ENCODE results near the gene TTC29. TPM values are rescaled to one million over a fixed set of nuclear protein-coding genes. Genes with fewer than 3 reads are reported as not detected.
"Not testable (repeated sequence)": the region's sequence is repeated elsewhere in the genome, so short reads cannot be mapped to it uniquely, and the experiment has no call there.

The TTC29 gene
- total RNA-seq, 1 experiment from 2014 or later, result 0.11 TPM

- peak; percentile 2 for DNase-seq (ENCODE audit: low read depth)
Observed at GRCh38 chr4:146857298-146857697, 88.4 kb downstream of the TTC29 start.

GRCh38 chr4:146855761-146856160 is 89.9 kb downstream of the TTC29 start:
- no peak for DNase-seq (ENCODE audit: low read depth)

DNA sequence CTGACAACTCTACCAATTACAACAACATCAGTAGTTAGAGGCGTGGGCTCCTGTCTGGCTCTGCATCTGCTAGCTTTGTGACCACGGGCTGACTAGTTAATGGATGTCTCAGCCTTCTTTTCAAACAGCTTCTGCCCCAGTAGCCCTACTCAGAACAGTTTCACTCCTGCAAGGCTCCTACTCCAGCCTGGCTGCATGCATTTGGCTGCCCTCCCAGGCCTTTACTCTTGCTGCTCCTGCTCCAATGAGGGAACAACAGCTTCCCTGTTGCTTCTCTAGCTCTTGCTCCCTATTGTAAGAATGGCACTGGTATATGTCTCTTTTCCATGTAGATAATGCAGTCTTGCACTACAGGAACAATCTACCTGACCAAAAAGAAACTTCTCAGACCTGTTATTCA is 93.3 kb downstream of the TTC29 start:
- no peak for DNase-seq (ENCODE audit: low read depth)

GRCh38 chr4:146847345-146847744 is 98.3 kb downstream of the TTC29 start:
- no peak for DNase-seq (ENCODE audit: low read depth)

GRCh38 chr4:146846882-146847281 is 98.8 kb downstream of the TTC29 start:
- no peak for DNase-seq (ENCODE audit: low read depth)

- DNase-seq (ENCODE audit: low read depth), result no peak
Observed at GRCh38 chr4:146844761-146845160, 100.9 kb downstream of the TTC29 start.

- no peak for DNase-seq (ENCODE audit: low read depth)
Observed at GRCh38 chr4:146842876-146843275, 102.8 kb downstream of the TTC29 start.

DNA sequence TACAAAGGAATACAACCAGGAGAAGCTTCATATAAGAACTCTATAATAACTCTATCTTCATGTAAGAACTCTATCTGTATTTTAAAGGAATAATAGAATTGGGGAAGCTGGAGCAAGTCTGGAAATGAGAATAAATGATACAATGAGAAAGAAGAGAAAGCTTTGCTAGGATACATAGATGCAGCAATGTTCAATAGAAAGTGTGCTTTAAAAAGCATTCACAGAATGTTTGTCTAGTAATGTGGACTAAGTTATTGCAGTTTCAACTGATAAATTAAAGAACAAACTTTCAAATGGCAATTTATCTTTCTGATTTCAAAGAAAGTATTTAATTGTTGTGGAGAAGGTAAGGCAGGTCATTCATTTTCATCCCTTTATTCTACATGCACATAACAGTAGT is 104.9 kb downstream of the TTC29 start:
- no peak for DNase-seq (ENCODE audit: low read depth)

- no peak for DNase-seq (ENCODE audit: low read depth)
Observed at GRCh38 chr4:146835096-146835495, 110.6 kb downstream of the TTC29 start.

- DNase-seq (ENCODE audit: low read depth), result no peak
Observed at GRCh38 chr4:146834263-146835034, 111.2 kb downstream of the TTC29 start.

DNA sequence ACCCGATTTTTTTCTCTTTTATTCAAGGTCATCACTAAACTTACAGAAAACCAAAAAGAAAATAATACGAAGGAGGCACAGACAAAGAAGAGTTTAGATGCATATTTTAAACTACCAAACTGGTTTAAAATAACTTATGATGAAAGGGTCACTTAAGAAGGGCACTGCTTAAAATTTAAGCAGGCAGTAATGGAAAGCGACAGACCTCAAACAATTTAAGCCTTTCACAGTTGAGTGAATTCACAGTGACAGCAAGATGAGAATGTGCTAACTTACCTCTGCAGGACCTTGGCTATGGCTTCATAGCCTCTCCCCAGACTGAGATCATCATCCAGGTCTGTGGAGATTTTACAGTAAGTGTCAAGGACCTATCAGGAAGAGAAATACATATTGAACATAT is 112.1 kb downstream of the TTC29 start:
- no peak for DNase-seq (ENCODE audit: low read depth)

DNA sequence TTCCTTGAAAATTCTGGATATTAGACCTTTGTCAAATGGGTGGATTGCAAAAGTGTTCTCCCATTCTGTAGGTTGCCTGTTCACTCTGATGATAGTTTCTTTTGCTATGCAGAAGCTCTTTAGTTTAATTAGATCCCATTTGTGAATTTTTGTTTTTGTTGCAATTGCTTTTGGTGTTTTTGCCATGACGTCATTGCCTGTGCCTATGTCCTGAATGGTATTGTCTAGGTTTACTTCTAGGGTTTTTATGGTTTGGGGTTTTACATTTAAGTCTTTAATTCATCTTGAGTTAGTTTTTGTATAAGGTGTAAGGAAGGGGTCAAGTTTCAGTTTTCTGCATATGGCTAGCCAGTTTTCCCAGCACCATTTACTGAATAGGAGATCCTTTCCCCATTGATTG is 122.7 kb downstream of the TTC29 start:
- DNase-seq (ENCODE audit: low read depth), result not testable (repeated sequence)

DNA sequence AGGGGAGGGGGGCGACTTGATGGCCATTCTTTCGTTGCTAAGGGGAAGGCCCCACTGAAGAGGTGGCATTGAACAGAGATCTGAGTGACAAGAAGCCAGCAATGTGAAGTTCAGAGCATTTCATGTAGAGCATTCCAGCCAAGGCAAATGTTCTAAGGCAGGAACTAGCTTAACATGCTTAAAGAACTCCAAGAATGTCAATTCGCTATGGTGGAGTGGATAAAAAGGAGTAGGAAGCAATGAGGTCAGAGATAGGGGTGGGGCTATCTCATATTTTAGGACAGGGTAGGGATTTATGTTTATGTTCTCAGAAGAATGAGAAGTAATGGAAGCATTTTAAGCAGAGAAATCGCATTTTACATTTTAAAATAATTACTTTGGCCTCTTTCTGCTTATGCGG is 130.9 kb downstream of the TTC29 start:
- DNase-seq (ENCODE audit: low read depth), result peak; percentile 1

DNA sequence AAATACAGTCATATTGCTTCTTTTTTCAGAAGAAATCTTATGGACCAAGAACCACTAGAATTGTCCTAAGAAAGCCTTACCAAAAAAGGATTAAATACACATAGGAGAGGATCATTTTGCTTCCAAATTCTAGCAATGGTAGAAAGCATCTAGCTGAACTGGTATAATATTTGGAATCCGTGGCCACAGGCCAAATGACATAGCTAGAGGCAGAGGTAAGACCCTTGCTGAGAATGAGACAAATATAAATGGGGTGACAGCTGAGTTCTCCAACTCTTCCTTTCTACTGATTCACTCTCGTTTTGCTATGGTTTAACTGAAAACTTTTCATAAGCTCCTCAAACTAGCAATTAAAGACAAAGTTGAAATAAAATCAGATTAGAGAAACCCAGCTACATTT is 150.0 kb downstream of the TTC29 start:
- DNase-seq (ENCODE audit: low read depth), result no peak

DNA sequence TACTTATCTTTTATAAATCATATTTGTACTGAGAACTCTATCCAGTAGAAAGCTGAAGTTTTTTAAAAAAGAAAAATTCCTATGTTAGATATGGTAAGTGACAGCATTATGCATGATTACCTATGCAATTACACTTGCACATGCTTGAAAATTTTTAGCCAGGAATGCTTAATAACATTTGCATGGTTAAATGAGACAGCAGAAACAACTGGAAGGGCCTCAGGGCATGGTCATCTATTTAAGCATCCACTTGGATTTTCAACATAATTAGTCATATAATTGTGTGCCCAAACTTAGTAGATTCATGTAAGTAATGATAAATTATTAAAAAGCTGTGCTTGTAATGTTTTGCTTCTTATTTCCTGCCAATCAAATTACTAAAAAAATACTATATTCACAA is 151.9 kb downstream of the TTC29 start:
- no peak for DNase-seq (ENCODE audit: low read depth)

- no peak for DNase-seq (ENCODE audit: low read depth)
Observed at GRCh38 chr4:146791439-146791838, 154.2 kb downstream of the TTC29 start.

DNA sequence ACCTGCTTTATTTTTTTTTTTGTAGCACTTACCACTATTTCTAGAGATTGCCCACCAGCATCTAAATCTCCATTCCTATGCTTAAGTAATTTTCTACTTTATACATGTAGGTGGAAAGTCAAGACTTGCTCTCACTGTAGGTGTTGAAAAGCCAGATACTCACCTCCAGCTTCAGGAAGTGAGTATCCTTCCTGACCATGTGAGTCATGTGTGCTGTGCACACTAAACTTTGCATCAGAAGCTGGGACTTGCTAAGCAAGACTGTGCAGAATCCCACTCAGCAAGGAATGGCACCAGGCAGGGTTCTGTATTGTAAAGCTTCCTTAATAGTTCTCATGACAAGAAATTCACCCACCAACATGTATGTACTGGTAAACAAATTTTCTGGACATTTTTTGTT is 155.1 kb downstream of the TTC29 start:
- no peak for DNase-seq (ENCODE audit: low read depth)

DNA sequence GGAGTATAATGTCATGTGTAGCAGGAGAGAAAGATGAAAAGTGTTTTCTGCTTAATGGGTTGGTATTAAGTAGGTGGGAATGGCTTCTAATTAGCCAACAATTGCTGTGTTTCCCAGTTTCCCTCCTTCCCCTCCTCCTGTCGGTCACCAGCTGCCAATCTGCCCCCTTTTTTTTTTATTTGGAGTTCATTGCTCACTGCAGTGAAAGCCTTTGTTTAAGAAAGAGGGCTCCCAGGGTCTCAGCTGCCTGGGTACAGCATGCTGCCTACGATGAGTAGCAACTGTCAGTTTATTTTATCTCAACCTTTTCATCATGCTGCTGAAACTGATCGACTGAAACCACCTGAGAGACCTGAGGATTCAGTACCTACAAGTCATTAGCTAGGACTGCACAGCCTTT is 157.9 kb downstream of the TTC29 start:
- no peak for DNase-seq (ENCODE audit: low read depth)

- DNase-seq (ENCODE audit: low read depth), result no peak
Observed at GRCh38 chr4:146776691-146777090, 169.0 kb downstream of the TTC29 start.

- no peak for DNase-seq (ENCODE audit: low read depth)
Observed at GRCh38 chr4:146763560-146763959, 182.1 kb downstream of the TTC29 start.

GRCh38 chr4:146762016-146762415 is 183.6 kb downstream of the TTC29 start:
- no peak for DNase-seq (ENCODE audit: low read depth)

GRCh38 chr4:146742416-146742815 is 203.2 kb downstream of the TTC29 start:
- DNase-seq (ENCODE audit: low read depth), result no peak

DNA sequence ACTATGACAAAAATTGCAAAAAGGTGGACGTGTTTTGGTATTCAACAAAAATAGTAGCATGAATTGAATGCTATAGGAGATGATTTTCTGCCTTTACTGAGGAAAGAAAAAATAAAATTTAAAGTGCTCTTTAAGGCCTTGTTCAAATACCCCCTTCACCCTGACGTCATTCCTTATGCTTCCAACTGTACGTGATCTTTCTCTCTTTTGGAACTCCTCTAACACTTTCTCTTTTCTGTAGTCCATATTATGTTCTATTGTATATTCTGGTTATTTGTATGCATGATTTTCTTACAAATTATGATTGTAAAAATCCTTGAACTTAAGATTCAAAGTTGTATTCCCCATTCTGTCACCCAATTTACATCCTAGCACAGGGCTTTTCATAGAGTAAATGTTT is 206.5 kb downstream of the TTC29 start:
- DNase-seq (ENCODE audit: low read depth), result no peak

DNA sequence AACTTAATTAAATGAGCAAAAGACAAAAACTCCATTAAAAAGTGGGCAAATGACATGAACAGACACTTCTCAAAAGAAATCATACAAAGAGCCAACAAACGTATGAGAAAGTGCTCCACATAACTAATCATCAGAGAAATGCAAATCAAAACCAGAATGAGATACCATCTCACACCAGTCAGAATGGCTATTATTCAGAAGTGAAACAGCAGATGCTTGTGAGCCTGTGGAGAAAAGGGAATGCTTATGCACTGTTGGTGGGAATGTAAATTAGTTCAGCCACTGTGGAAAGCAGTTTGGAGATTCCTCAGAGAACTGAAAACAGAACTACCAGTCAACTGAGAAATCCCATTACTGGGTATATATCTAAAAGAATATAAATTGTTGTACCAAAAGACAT is 222.1 kb downstream of the TTC29 start:
- DNase-seq (ENCODE audit: low read depth), result not testable (repeated sequence)
